CD4-positive, alpha-beta T cell (primary cell): ENCODE results near the gene DDX6. TPM values are rescaled to one million over a fixed set of nuclear protein-coding genes. Genes with fewer than 3 reads are reported as not detected.
"Not testable (repeated sequence)": the region's sequence is repeated elsewhere in the genome, so short reads cannot be mapped to it uniquely, and the experiment has no call there.

ENCODE experiments used
- ATAC-seq: fragments of 200-7000 bp; cut with Tn5 transposase; one replicate; pipeline ENCODE4 v1.10.0; 2022; ENCODE audit warnings: mild to moderate bottlenecking; ENCODE audit not compliant: poor library complexity
- CTCF ChIA-PET: fragments of 350-600 bp; sonication (Branson Sonifier 250); formaldehyde crosslinking; loops from one replicate; lab custom pipeline; 2021; ENCODE audit warnings: antibody characterized with exemption, inconsistent platforms; lab: Charles Lee
- POLR2A ChIA-PET: fragments of 350-600 bp; sonication (Branson Sonifier 250); formaldehyde crosslinking; loops from one replicate; lab custom pipeline; 2021; ENCODE audit warnings: antibody characterized with exemption, inconsistent platforms; lab: Charles Lee
- DNase-seq, 14 experiments: peaks; one replicate each; pipeline ENCODE4 v3.0.0-alpha.2; 2013 to 2020; ENCODE audit warnings: mixed read lengths in 2 of 14
- H3K27ac ChIP-seq, 2 donors: one replicate each; pipeline versions ENCODE4 v1.5.1 to v1.7.0; 2013; ENCODE audit warnings: low read length in 2 of 2, low read depth in 1 of 2, mild to moderate bottlenecking in 1 of 2
- H3K27me3 ChIP-seq, 2 experiments: 1 replicate in 1 of 2; 2 replicates in 1 of 2; pipeline versions ENCODE4 v1.6.1 to v1.7.0; 2013; ENCODE audit warnings: low read length in 2 of 2, control low read depth in 1 of 2, mild to moderate bottlenecking in 1 of 2, moderate library complexity in 1 of 2; ENCODE audit not compliant: insufficient read depth in 2 of 2, control insufficient read depth in 1 of 2
- H3K36me3 ChIP-seq: one replicate; pipeline ENCODE4 v1.6.1; 2013; ENCODE audit warnings: low read length, control low read depth; ENCODE audit not compliant: insufficient read depth
- H3K4me1 ChIP-seq: one replicate; pipeline ENCODE4 v1.6.1; 2013; ENCODE audit warnings: low read length, control low read depth; ENCODE audit not compliant: insufficient read depth
- H3K4me3 ChIP-seq: one replicate; pipeline ENCODE4 v1.5.1; 2013; ENCODE audit warnings: mild to moderate bottlenecking, low read length, moderate library complexity
- H3K9me3 ChIP-seq, 2 experiments: 1 replicate in 1 of 2; 2 replicates in 1 of 2; pipeline versions ENCODE4 v1.6.1 to v1.7.0; 2013; ENCODE audit warnings: low read length in 2 of 2, mild to moderate bottlenecking in 2 of 2, control low read depth in 1 of 2, moderate library complexity in 1 of 2; ENCODE audit not compliant: control insufficient read depth in 1 of 2, insufficient read depth in 1 of 2
- H3K27ac Mint-ChIP-seq: one replicate; pipeline ENCODE4 v1.8.0; 2020; ENCODE audit warnings: mixed read lengths
- H3K27me3 Mint-ChIP-seq: one replicate; pipeline ENCODE4 v1.8.0; 2021; ENCODE audit warnings: mixed read lengths
- H3K36me3 Mint-ChIP-seq: one replicate; pipeline ENCODE4 v1.8.0; 2021; ENCODE audit warnings: low read depth, mixed read lengths
- H3K4me1 Mint-ChIP-seq: one replicate; pipeline ENCODE4 v1.8.0; 2021; ENCODE audit warnings: low read depth, mixed read lengths
- H3K4me3 Mint-ChIP-seq: one replicate; pipeline ENCODE4 v1.8.0; 2020; ENCODE audit warnings: mild to moderate bottlenecking, mixed read lengths
- H3K9me3 Mint-ChIP-seq: one replicate; pipeline ENCODE4 v1.8.0; 2020; ENCODE audit warnings: mixed read lengths
- intact Hi-C, 2 experiments: fragments of 100-400 bp; cut with DNase I in 1 of 2; cut with micrococcal nuclease in 1 of 2; formaldehyde crosslinking; loops; one replicate each; pipeline versions ENCODE4 v1.15.1 to v1.9.0; 2023 to 2025; cut with DNase I, micrococcal nuclease
- total RNA-seq, 174 experiments: library from RNA in 2 of 174; stranded (reverse) in 2 of 174; gene quantifications; one replicate each; pipeline ENCODE4 v1.2.3 and lab custom pipeline; 2021 to 2026

Gene DDX6
- total RNA-seq, 2 experiments from 2014 or later = 341 to 355 TPM

DNA sequence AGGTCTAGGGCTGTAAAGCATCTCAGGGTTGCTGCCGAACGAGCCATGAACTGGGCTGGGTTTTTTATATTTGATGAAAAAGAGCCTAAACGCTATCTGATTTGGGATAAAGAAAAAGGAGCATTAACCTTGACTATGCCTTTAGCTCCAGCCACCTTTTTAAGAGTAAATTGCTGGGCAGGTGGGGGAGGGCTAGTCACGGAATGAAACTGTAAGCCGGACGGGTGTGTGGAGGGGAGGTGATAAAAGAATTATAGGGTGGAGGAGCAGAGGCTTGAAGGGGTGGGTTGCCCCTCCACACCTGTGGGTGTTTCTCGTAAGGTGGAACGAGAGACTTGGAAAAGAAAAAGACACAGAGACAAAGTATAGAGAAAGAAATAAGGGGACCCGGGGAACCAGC is 70.2 kb downstream of the DDX6 start:
- H3K27me3 ChIP-seq, H3K27me3 Mint-ChIP-seq, H3K4me3 Mint-ChIP-seq, H3K36me3 Mint-ChIP-seq, H3K27ac ChIP-seq, H3K27ac Mint-ChIP-seq, H3K4me1 ChIP-seq, intact Hi-C loops, ATAC-seq, POLR2A ChIA-PET, CTCF ChIA-PET, H3K4me1 Mint-ChIP-seq, H3K36me3 ChIP-seq, H3K4me3 ChIP-seq, DNase-seq, H3K9me3 ChIP-seq, H3K9me3 Mint-ChIP-seq: not testable (repeated sequence)

DNA sequence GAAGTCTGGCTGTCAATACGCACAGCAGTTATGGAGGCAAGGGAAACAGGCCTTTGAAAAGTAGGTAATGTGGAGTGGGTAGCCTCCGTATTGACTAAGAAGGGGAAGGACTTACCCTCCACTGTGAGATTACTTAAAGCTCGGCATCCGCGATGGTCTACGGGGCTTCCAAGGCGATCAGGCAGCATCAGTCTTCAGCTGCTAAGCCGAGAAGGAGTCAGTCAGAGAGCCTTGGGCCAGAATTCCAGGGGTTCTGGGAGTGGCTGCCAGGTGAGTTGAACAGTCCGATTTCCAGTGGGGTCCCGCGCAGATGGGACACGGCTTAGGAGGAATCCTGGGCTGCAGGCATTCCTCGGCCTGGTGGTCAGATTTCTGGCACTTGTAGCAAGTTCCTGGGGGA is 70.9 kb downstream of the DDX6 start:
- H3K9me3 ChIP-seq, H3K27ac ChIP-seq, intact Hi-C loops, H3K27me3 Mint-ChIP-seq, H3K9me3 Mint-ChIP-seq, H3K36me3 ChIP-seq, H3K27ac Mint-ChIP-seq, H3K4me3 Mint-ChIP-seq, DNase-seq, H3K4me1 ChIP-seq, H3K27me3 ChIP-seq, H3K4me3 ChIP-seq, H3K36me3 Mint-ChIP-seq, POLR2A ChIA-PET, H3K4me1 Mint-ChIP-seq, ATAC-seq, CTCF ChIA-PET: not testable (repeated sequence)

- H3K4me3 ChIP-seq, H3K4me1 ChIP-seq, DNase-seq, H3K36me3 ChIP-seq, H3K27me3 ChIP-seq, CTCF ChIA-PET, intact Hi-C loops, H3K9me3 Mint-ChIP-seq, H3K27me3 Mint-ChIP-seq, H3K27ac ChIP-seq, H3K9me3 ChIP-seq, ATAC-seq, POLR2A ChIA-PET, H3K4me3 Mint-ChIP-seq, H3K36me3 Mint-ChIP-seq, H3K4me1 Mint-ChIP-seq, H3K27ac Mint-ChIP-seq: not testable (repeated sequence)
These were observed 72.4 kb downstream of the DDX6 start for GRCh38 chr11:118718562-118718961.

DNA sequence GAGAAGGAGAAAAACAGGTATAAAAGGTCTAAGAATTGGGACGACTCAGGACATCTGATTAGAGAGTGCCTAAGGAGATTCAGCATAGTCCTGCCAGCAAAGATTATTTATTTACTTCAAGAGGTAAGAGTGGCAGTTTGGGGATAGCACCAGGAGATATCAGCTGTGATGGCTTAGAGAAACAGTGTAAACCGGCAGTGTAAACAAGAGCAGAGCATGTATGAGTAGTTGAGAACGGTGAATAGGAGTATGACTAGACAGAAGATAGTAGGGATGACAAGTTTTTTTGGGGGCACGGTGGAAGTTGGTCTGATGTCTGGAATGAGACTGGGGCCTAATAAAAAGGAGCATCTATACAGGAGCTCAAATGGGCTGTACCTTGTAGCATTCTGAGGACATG is 73.2 kb downstream of the DDX6 start:
- H3K36me3 ChIP-seq, CTCF ChIA-PET, H3K27me3 Mint-ChIP-seq, H3K27ac ChIP-seq, H3K27ac Mint-ChIP-seq, H3K9me3 Mint-ChIP-seq, DNase-seq, H3K4me3 ChIP-seq, ATAC-seq, H3K9me3 ChIP-seq, intact Hi-C loops, H3K4me1 ChIP-seq, H3K4me1 Mint-ChIP-seq, H3K4me3 Mint-ChIP-seq, H3K27me3 ChIP-seq, POLR2A ChIA-PET, H3K36me3 Mint-ChIP-seq: not testable (repeated sequence)

DNA sequence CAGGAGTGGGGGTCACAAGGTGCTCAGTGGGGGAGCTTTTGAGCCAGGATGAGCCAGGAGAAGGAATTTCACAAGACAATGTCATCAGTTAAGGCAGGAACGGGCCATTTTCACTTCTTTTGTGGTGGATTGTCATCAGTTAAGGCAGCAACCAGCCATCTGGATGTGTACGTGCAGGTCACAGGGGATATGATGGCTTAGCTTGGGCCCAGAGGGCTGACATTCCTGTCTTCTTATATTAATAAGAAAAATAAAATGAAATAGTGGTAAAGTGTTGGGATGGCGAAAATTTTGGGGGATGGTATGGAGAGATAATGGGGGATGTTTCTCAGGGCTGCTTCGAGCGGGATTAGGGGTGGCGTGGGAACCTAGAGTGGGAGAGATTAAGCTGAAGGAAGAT is 73.7 kb downstream of the DDX6 start:
- DNase-seq, intact Hi-C loops, POLR2A ChIA-PET, H3K4me3 Mint-ChIP-seq, H3K9me3 Mint-ChIP-seq, H3K27me3 Mint-ChIP-seq, H3K27ac Mint-ChIP-seq, H3K27me3 ChIP-seq, H3K4me1 ChIP-seq, CTCF ChIA-PET, H3K27ac ChIP-seq, ATAC-seq, H3K36me3 ChIP-seq, H3K4me3 ChIP-seq, H3K4me1 Mint-ChIP-seq, H3K9me3 ChIP-seq, H3K36me3 Mint-ChIP-seq: not testable (repeated sequence)
